NT2/D1 (cell line): Measurements from ENCODE around the gene DISP2.

Experiments used
- DNase-seq: peaks from one replicate; pipeline ENCODE4 v3.0.0-alpha.2; 2011; ENCODE audit warnings: low read depth, low spot score
- H3K27me3 ChIP-seq: 2 replicates; pipeline ENCODE4 v1.6.0; 2011; ENCODE audit warnings: mild to moderate bottlenecking; ENCODE audit not compliant: insufficient read length, insufficient read depth
- H3K36me3 ChIP-seq: 2 replicates; pipeline ENCODE4 v1.6.1; 2011; ENCODE audit warnings: mild to moderate bottlenecking, low read length, mixed read lengths; ENCODE audit not compliant: insufficient read depth, insufficient read length
- H3K4me1 ChIP-seq: 2 replicates; pipeline ENCODE4 v1.5.1; 2011; ENCODE audit not compliant: insufficient read depth, insufficient read length
- H3K4me3 ChIP-seq: 2 replicates; pipeline ENCODE4 v1.5.1; 2011; ENCODE audit warnings: low read depth; ENCODE audit not compliant: insufficient read length
- H3K9ac ChIP-seq: 2 replicates; pipeline ENCODE4 v1.6.0; 2011; ENCODE audit warnings: low read depth; ENCODE audit not compliant: insufficient read length
- H3K9me3 ChIP-seq: 2 replicates; pipeline ENCODE4 v1.5.1; 2011; ENCODE audit warnings: mild to moderate bottlenecking, low read length; ENCODE audit not compliant: insufficient read depth
- SUZ12 ChIP-seq: IDR thresholded peaks from 2 replicates; pipeline ENCODE4 v1.6.1; 2011; ENCODE audit not compliant: insufficient read length, insufficient read depth; ENCODE audit errors: extremely low read depth
- YY1 ChIP-seq: IDR thresholded peaks from 2 replicates; pipeline ENCODE4 v1.6.1; 2011; ENCODE audit not compliant: insufficient read length, insufficient read depth
- ZNF274 ChIP-seq: IDR thresholded peaks from 2 replicates; pipeline ENCODE4 v1.6.1; 2011; ENCODE audit warnings: mild to moderate bottlenecking, low read depth, low read length

DISP2 gene

GRCh38 chr15:40363611-40364010, 5.6 kb downstream of the DISP2 start:
- Histone ChIP-seq H3K4me1 (peaks cover 8% of the 10 kb centered on the region), H3K36me3 (no peaks in the 10 kb centered on the region), H3K27me3 (peaks cover 43% of the 10 kb centered on the region), H3K9me3 (peaks cover 13% of the 10 kb centered on the region; the same call in 1 of the 2 replicates), H3K9ac (no peak overlapping the region), H3K4me3 (no peak overlapping the region)
- TF ChIP-seq ZNF274 (no peak), SUZ12 (no peak), YY1 (no peak)
- DNase-seq, result no peak

GRCh38 chr15:40364251-40364650, 6.2 kb downstream of the DISP2 start:
- Histone ChIP-seq H3K4me3 (no peak overlapping the region), H3K4me1 (peaks cover 4% of the 10 kb centered on the region), H3K9ac (no peak overlapping the region), H3K27me3 (peaks cover 43% of the 10 kb centered on the region), H3K36me3 (no peaks in the 10 kb centered on the region), H3K9me3 (peaks cover 19% of the 10 kb centered on the region; the same call in 1 of the 2 replicates)
- no peak for TF ChIP-seq YY1
- TF ChIP-seq ZNF274, result no peak
- TF ChIP-seq SUZ12, result no peak
- no peak for DNase-seq

GRCh38 chr15:40365016-40365415, 7.0 kb downstream of the DISP2 start:
- no peak overlapping the region for H3K4me3 ChIP-seq
- no peak for TF ChIP-seq ZNF274
- no peak for TF ChIP-seq SUZ12
- TF ChIP-seq YY1, result no peak
- H3K36me3 ChIP-seq, result no peaks in the 10 kb centered on the region
- DNase-seq, result no peak
- H3K9me3 ChIP-seq, result peaks cover 20% of the 10 kb centered on the region; the same call in 1 of the 2 replicates
- no peak overlapping the region for H3K9ac ChIP-seq
- H3K4me1 ChIP-seq, result peaks cover 4% of the 10 kb centered on the region
- H3K27me3 ChIP-seq, result peaks cover 37% of the 10 kb centered on the region

GRCh38 chr15:40365624-40366456, 7.8 kb downstream of the DISP2 start:
- H3K4me3 ChIP-seq, result no peak overlapping the region
- TF ChIP-seq SUZ12 (no peak), ZNF274 (no peak), YY1 (no peak)
- H3K27me3 ChIP-seq, result peaks cover 35% of the 10 kb centered on the region
- H3K9ac ChIP-seq, result no peak overlapping the region
- peaks cover 20% of the 10 kb centered on the region; the same call in 1 of the 2 replicates for H3K9me3 ChIP-seq
- no peaks in the 10 kb centered on the region for H3K36me3 ChIP-seq
- no peak for DNase-seq
- H3K4me1 ChIP-seq, result peaks cover 4% of the 10 kb centered on the region

- TF ChIP-seq YY1, result no peak
- TF ChIP-seq ZNF274, result no peak
- no peak for TF ChIP-seq SUZ12
- Histone ChIP-seq H3K4me3 (no peak overlapping the region), H3K36me3 (no peaks in the 10 kb centered on the region), H3K27me3 (peaks cover 34% of the 10 kb centered on the region), H3K9ac (no peak overlapping the region), H3K4me1 (peaks cover 4% of the 10 kb centered on the region), H3K9me3 (peaks cover 20% of the 10 kb centered on the region; the same call in 1 of the 2 replicates)
- DNase-seq, result no peak
Measured at GRCh38 chr15:40366457-40367370, 8.7 kb downstream of the DISP2 start.

GRCh38 chr15:40367371-40367685, 9.3 kb downstream of the DISP2 start:
- Histone ChIP-seq H3K4me1 (peaks cover 4% of the 10 kb centered on the region), H3K36me3 (no peaks in the 10 kb centered on the region), H3K4me3 (no peak overlapping the region), H3K27me3 (peaks cover 34% of the 10 kb centered on the region), H3K9ac (no peak overlapping the region), H3K9me3 (peaks cover 20% of the 10 kb centered on the region; the same call in 1 of the 2 replicates)
- TF ChIP-seq SUZ12, result no peak
- no peak for TF ChIP-seq YY1
- no peak for TF ChIP-seq ZNF274
- no peak for DNase-seq
